Stimulated activated CD4-positive, alpha-beta T cell treated with anti-CD3 and anti-CD28 coated beads, TNF-alpha, amount 100 ng/mL, for 48 hours (primary cell): ENCODE measurements around the gene USP9X.
"Not testable (repeated sequence)": the region's sequence is repeated elsewhere in the genome, so short reads cannot be mapped to it uniquely, and the experiment has no call there.

Source experiments
- DNase-seq, 3 donors: peaks; one replicate each; pipeline ENCODE4 v3.0.0-alpha.2; 2020; ENCODE audit warnings: low read depth in 3 of 3

The USP9X gene

DNA sequence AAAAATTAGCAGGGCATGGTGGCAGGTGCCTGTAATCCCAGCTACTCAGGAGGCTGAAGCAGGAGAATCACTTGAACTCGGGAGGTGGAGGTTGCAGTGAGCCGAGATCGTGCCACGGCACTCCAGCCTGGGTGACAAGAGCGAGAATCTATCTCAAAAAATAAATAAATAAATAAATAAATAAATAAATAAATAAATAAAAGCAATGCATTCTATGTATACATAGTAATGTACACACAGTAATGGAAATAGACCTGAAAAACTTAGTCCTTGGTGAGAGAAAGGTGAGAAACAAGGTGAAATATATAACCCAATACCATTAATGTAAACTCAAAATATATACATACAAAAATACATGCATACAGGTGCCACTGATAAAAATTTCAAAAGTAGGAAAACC lies 197.1 kb downstream of the USP9X start:
- not testable (repeated sequence) for DNase-seq

DNA sequence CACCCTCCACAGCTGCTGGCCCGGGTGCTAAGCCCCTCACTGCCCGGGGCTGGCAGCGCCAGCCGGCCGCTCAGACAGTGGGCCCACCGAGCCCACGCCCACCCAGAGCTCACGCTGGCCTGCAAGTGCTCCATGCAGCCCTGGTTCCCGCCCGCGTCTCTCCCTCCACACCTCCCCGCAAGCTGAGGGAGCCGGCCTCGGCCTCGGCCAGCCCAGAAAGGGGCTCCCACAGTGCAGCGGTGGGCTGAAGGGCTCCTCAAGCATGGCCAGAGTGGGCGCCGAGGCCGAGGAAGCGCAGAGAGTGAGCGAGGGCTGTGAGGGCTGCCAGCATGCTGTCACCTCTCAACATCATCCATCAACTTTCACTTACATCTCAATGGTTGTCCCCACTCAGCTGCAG lies 200.7 kb downstream of the USP9X start:
- DNase-seq, result not testable (repeated sequence)
